Endothelial cell of umbilical vein (primary cell): ENCODE data around the gene VCAN.

Experiments
- EZH2 ChIP-seq: IDR thresholded peaks from 2 replicates; pipeline ENCODE4 v1.6.1; 2012; ENCODE audit warnings: borderline replicate concordance, low read depth, mild to moderate bottlenecking, moderate library complexity, low read length, inconsistent platforms; ENCODE audit not compliant: severe bottlenecking
- JUN ChIP-seq: IDR thresholded peaks from 2 replicates; pipeline ENCODE4 v1.6.1; 2011; ENCODE audit warnings: borderline replicate concordance, low read depth; ENCODE audit not compliant: insufficient read length, insufficient read depth
- MAX ChIP-seq: IDR thresholded peaks from 2 replicates; pipeline ENCODE4 v1.6.1; 2011; ENCODE audit not compliant: insufficient read depth, insufficient read length
- POLR2AphosphoS5 ChIP-seq: IDR thresholded peaks from 2 replicates; pipeline ENCODE4 v1.6.1; 2012; ENCODE audit warnings: low read depth, mild to moderate bottlenecking, control low read depth, low read length, moderate library complexity; ENCODE audit not compliant: insufficient read depth
- TF ChIP-seq, protein P1 (sequence below), 2 donors: IDR thresholded peaks; 1 replicate in 1 of 2; 2 replicates in 1 of 2; pipeline ENCODE4 v1.5.1; 2011; ENCODE audit warnings: low read length in 2 of 2, mild to moderate bottlenecking in 2 of 2, moderate library complexity in 2 of 2, control low read depth in 1 of 2, inconsistent platforms in 1 of 2, low read depth in 1 of 2; ENCODE audit not compliant: insufficient read depth in 1 of 2; ENCODE audit errors: extremely low read depth in 1 of 2

GRCh38 chr5:83433891-83434290, 37.7 kb upstream of the VCAN start:
- TF ChIP-seq, protein P1, sequence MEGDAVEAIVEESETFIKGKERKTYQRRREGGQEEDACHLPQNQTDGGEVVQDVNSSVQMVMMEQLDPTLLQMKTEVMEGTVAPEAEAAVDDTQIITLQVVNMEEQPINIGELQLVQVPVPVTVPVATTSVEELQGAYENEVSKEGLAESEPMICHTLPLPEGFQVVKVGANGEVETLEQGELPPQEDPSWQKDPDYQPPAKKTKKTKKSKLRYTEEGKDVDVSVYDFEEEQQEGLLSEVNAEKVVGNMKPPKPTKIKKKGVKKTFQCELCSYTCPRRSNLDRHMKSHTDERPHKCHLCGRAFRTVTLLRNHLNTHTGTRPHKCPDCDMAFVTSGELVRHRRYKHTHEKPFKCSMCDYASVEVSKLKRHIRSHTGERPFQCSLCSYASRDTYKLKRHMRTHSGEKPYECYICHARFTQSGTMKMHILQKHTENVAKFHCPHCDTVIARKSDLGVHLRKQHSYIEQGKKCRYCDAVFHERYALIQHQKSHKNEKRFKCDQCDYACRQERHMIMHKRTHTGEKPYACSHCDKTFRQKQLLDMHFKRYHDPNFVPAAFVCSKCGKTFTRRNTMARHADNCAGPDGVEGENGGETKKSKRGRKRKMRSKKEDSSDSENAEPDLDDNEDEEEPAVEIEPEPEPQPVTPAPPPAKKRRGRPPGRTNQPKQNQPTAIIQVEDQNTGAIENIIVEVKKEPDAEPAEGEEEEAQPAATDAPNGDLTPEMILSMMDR (IDR thresholded peaks at IDR 0.05; ENCODE audit: extremely low read depth in 1 of 2, insufficient read depth in 1 of 2, low read depth in 1 of 2, low read length in 2 of 2): no peak
- no peak for TF ChIP-seq MAX
- TF ChIP-seq JUN: no peak
- TF ChIP-seq POLR2AphosphoS5: no peak
- TF ChIP-seq EZH2: no peak
